Spleen (tissue), 11 donors: Measurements from ENCODE around the gene SDF2L1. TPM values are rescaled to one million over a fixed set of nuclear protein-coding genes. Genes with fewer than 3 reads are reported as not detected.

Experiments
- DNase-seq: peaks from one replicate; pipeline ENCODE4 v3.0.0-alpha.2; 2020
- H3K27ac ChIP-seq, 8 donors: fragments of 200-600 bp; sonication (generic) in 7 of 8; 1 replicate in 4 of 8; 2 replicates in 4 of 8; pipeline versions ENCODE4 v1.5.0 to v1.8.0; 2016 to 2021; ENCODE audit warnings: inconsistent platforms in 4 of 8, mild to moderate bottlenecking in 4 of 8, moderate library complexity in 1 of 8
- H3K27me3 ChIP-seq, 7 donors: fragments of 200-600 bp; sonication (generic) in 6 of 7; replicated peaks in 1 of 7; 1 replicate in 4 of 7; 2 replicates in 3 of 7; pipeline versions ENCODE4 v1.5.0 to v1.8.0; 2016 to 2021; ENCODE audit warnings: inconsistent platforms in 3 of 7, mild to moderate bottlenecking in 1 of 7
- H3K36me3 ChIP-seq, 6 donors: fragments of 200-600 bp; sonication (generic) in 5 of 6; 1 replicate in 4 of 6; 2 replicates in 2 of 6; pipeline versions ENCODE4 v1.5.0 to v1.8.0; 2016 to 2021; ENCODE audit warnings: inconsistent platforms in 2 of 6
- H3K4me1 ChIP-seq, 6 donors: fragments of 200-600 bp; sonication (generic) in 5 of 6; 1 replicate in 3 of 6; 2 replicates in 3 of 6; pipeline versions ENCODE4 v1.5.0 to v1.8.0; 2016 to 2021; ENCODE audit warnings: inconsistent platforms in 3 of 6
- H3K4me3 ChIP-seq, 8 donors: fragments of 200-600 bp; sonication (generic) in 7 of 8; 1 replicate in 4 of 8; 2 replicates in 4 of 8; pipeline versions ENCODE4 v1.5.0 to v1.8.0; 2016 to 2021; ENCODE audit warnings: inconsistent platforms in 4 of 8, mild to moderate bottlenecking in 4 of 8, moderate library complexity in 2 of 8
- H3K9me3 ChIP-seq, 8 donors: fragments of 200-600 bp; sonication (generic) in 7 of 8; 1 replicate in 4 of 8; 2 replicates in 4 of 8; pipeline versions ENCODE4 v1.5.0 to v1.8.0; 2016 to 2021; ENCODE audit warnings: inconsistent platforms in 4 of 8
- CTCF ChIP-seq, 11 experiments: fragments of 200-600 bp in 7 of 11; fragments of 450-650 bp in 4 of 11; sonication (generic) in 4 of 11; IDR thresholded peaks in 8 of 11; conservative IDR thresholded peaks in 3 of 11; 1 replicate in 7 of 11; 2 replicates in 4 of 11; pipeline versions ENCODE4 v1.4.0 to v1.8.0; 2016 to 2021; ENCODE audit warnings: antibody characterized with exemption in 11 of 11, inconsistent platforms in 4 of 11, mild to moderate bottlenecking in 1 of 11
- POLR2A ChIP-seq, 3 donors: fragments of 450-650 bp; IDR thresholded peaks; one replicate each; pipeline ENCODE4 v1.5.1; 2017; ENCODE audit warnings: antibody characterized with exemption in 3 of 3, mild to moderate bottlenecking in 1 of 3
- POLR2AphosphoS5 ChIP-seq, 3 donors: sonication (generic); formaldehyde crosslinking; IDR thresholded peaks; one replicate each; pipeline ENCODE4 v1.5.1; 2017; ENCODE audit warnings: antibody characterized with exemption in 3 of 3
- WGBS, 5 donors: extraction: QIAGEN DNeasy Blood & Tissue Kit in 3 of 5; methylation state at CpG; one replicate each; pipeline versions ENCODE4 v1.1.5 to v1.1.7; 2013 to 2018; 5-methylcytosine and 5-hydroxymethylcytosine counted together
- intact Hi-C: fragments of 100-400 bp; cut with DNase I; formaldehyde crosslinking; loops from one replicate; pipeline ENCODE4 v1.15.0; 2023; ENCODE audit warnings: low total_unique reads
- polyA plus RNA-seq, 3 donors: library from polyadenylated mRNA; stranded (reverse); fragments of 200-250 nt; gene quantifications; one replicate each; pipeline ENCODE4 v1.2.1, GENCODE V29; 2013
- total RNA-seq, 7 donors: library from RNA; depleted of rRNA in 3 of 7; stranded (reverse); fragments of >200 nt in 3 of 7; fragmentation: NEBNext Ultra II Directional in 4 of 7; extraction: Animal tissue kit (Norgen Biotek cat#: 25700) in 4 of 7; gene quantifications; one replicate each; pipeline versions ENCODE4 v1.1.0 to v1.2.1, GENCODE V29; 2016 to 2021
- donor health status: healthy with polysubstance abuse.
- donor health status: DM: no; HTN: no; CAD: no; lungs with moderate emphysema.
- donor health status: DM: no; HTN: no; CAD: no.
- donor health status: Bipolar disorder and iron deficiency.
- donor health status: healthy.
- donor health status: DM: no; HTN: no; CAD: no.
- donor health status: DM: yes; HTN: yes; CAD: no.

SDF2L1 gene
- total and polyA plus RNA-seq, 10 donors: 16.6 to 51.9 (median 35.6) TPM

- no peak overlapping the region for H3K27ac ChIP-seq
- intact Hi-C loops: no loop called here
- 87 to 98% (median 96%) methylated on average over 5 to 23 of the region's 23 CpGs for WGBS, 5 donors
- DNase-seq: no peak
- TF ChIP-seq CTCF (IDR thresholded peaks at IDR 0.05 in 8 of 11, conservative IDR thresholded peaks at IDR 0.05 in 3 of 11) (no peak), POLR2AphosphoS5 (IDR thresholded peaks at IDR 0.05) (peak in 1 of 3 donors; percentile 39)
- no peaks in the 10 kb centered on the region for H3K9me3 ChIP-seq
- no peaks in the 10 kb centered on the region for H3K27me3 ChIP-seq
- peaks cover 0 to 100% (median 79%) of the 10 kb centered on the region in 6 donors for H3K36me3 ChIP-seq
- H3K4me1 ChIP-seq: peaks cover 0 to 13% (median 0%) of the 10 kb centered on the region in 6 donors
- H3K4me3 ChIP-seq: no peak overlapping the region
Observed at GRCh38 chr22:21686634-21687393, 44.7 kb downstream of the SDF2L1 start.

GRCh38 chr22:21687685-21688259 is 45.7 kb downstream of the SDF2L1 start:
- intact Hi-C loops: no loop called here
- Histone ChIP-seq H3K4me3 (no peak overlapping the region), H3K27me3 (no peaks in the 10 kb centered on the region), H3K27ac (no peak overlapping the region), H3K36me3 (peaks cover 0 to 100% (median 72%) of the 10 kb centered on the region in 6 donors), H3K4me1 (peaks cover 0 to 13% (median 0%) of the 10 kb centered on the region in 6 donors), H3K9me3 (no peaks in the 10 kb centered on the region)
- no peak for DNase-seq
- WGBS, 5 donors: 89 to 96% (median 95%) methylated on average over 6 to 11 of the region's 11 CpGs
- peak in 1 of 3 donors; percentile 4 for TF ChIP-seq POLR2AphosphoS5 (IDR thresholded peaks at IDR 0.05)
- TF ChIP-seq CTCF (IDR thresholded peaks at IDR 0.05 in 8 of 11, conservative IDR thresholded peaks at IDR 0.05 in 3 of 11): no peak

GRCh38 chr22:21688341-21688705 is 46.2 kb downstream of the SDF2L1 start:
- peaks cover 0 to 13% (median 0%) of the 10 kb centered on the region in 6 donors for H3K4me1 ChIP-seq
- H3K27me3 ChIP-seq: no peaks in the 10 kb centered on the region
- H3K4me3 ChIP-seq: no peak overlapping the region
- no peak for TF ChIP-seq CTCF (IDR thresholded peaks at IDR 0.05 in 8 of 11, conservative IDR thresholded peaks at IDR 0.05 in 3 of 11)
- TF ChIP-seq POLR2AphosphoS5 (IDR thresholded peaks at IDR 0.05): peak in 1 of 3 donors; percentile 10
- WGBS, 5 donors: 75 to 93% (median 84%) methylated on average over 4 to 6 of the region's 6 CpGs
- peak overlapping the region in 2 of 8 donors; percentile 1 to 63 for H3K27ac ChIP-seq
- no peak for DNase-seq
- intact Hi-C loops: no loop called here
- H3K36me3 ChIP-seq: peaks cover 0 to 100% (median 72%) of the 10 kb centered on the region in 6 donors
- H3K9me3 ChIP-seq: no peaks in the 10 kb centered on the region

GRCh38 chr22:21688706-21689381 is 46.7 kb downstream of the SDF2L1 start:
- intact Hi-C loops: no loop called here
- no peak for TF ChIP-seq POLR2AphosphoS5 (IDR thresholded peaks at IDR 0.05)
- TF ChIP-seq POLR2A (IDR thresholded peaks at IDR 0.05): no peak
- TF ChIP-seq CTCF (IDR thresholded peaks at IDR 0.05 in 8 of 11, conservative IDR thresholded peaks at IDR 0.05 in 3 of 11): no peak
- H3K27ac ChIP-seq: peak overlapping the region in 2 of 8 donors; percentile 1 to 63
- no peak for DNase-seq
- WGBS, 5 donors: 80 to 87% (median 86%) methylated on average over 14 to 20 of the region's 20 CpGs
- H3K36me3 ChIP-seq: peaks cover 0 to 100% (median 73%) of the 10 kb centered on the region in 6 donors
- no peaks in the 10 kb centered on the region for H3K27me3 ChIP-seq
- peaks cover 0 to 13% (median 0%) of the 10 kb centered on the region in 6 donors for H3K4me1 ChIP-seq
- H3K9me3 ChIP-seq: no peaks in the 10 kb centered on the region
- no peak overlapping the region for H3K4me3 ChIP-seq
